A549 (cell line): ENCODE results near the gene CD8B.

Experiments
- GATA3 ChIP-seq: IDR thresholded peaks from 2 replicates; pipeline ENCODE4 v1.6.1; 2012; ENCODE audit warnings: borderline replicate concordance
- JUNB ChIP-seq: fragments of >200 bp; sonication (Bioruptor Twin); formaldehyde crosslinking; IDR thresholded peaks from 2 replicates; pipeline ENCODE4 v1.6.1; 2016
- MYC ChIP-seq: IDR thresholded peaks from 2 replicates; pipeline ENCODE4 v1.6.1; 2012; ENCODE audit warnings: mild to moderate bottlenecking, inconsistent platforms, low read length, improper control_type of control experiment, borderline replicate concordance
- PHF8 ChIP-seq: fragments of 200-600 bp; sonication (generic); IDR thresholded peaks from 2 replicates; pipeline ENCODE4 v1.6.1; 2016; ENCODE audit warnings: low read depth, mild to moderate bottlenecking, antibody characterized with exemption, moderate library complexity, borderline replicate concordance
- POLR2A ChIP-seq: IDR thresholded peaks from 2 replicates; pipeline ENCODE4 v1.6.1; 2012; ENCODE audit warnings: mild to moderate bottlenecking, low read length
- RNF2 ChIP-seq: fragments of 200-600 bp; sonication (generic); IDR thresholded peaks from 2 replicates; pipeline ENCODE4 v1.6.1; 2016; ENCODE audit warnings: low read depth, mild to moderate bottlenecking, antibody characterized with exemption, moderate library complexity, borderline replicate concordance
- USF2 ChIP-seq: fragments of 450-650 bp; IDR thresholded peaks from 2 replicates; pipeline ENCODE4 v1.6.1; 2014; ENCODE audit warnings: antibody characterized with exemption
- TF ChIP-seq, protein P1 (sequence below): fragments of >200 bp; sonication (Bioruptor Twin); formaldehyde crosslinking; IDR thresholded peaks from 3 replicates; pipeline ENCODE4 v1.5.1; 2016
- TF ChIP-seq, protein P2 (sequence below): fragments of 250-450 bp; sonication (Bioruptor Pico); IDR thresholded peaks from 2 replicates; pipeline ENCODE4 v1.5.0; 2020; ENCODE audit warnings: low read depth, mild to moderate bottlenecking, moderate library complexity

DNA sequence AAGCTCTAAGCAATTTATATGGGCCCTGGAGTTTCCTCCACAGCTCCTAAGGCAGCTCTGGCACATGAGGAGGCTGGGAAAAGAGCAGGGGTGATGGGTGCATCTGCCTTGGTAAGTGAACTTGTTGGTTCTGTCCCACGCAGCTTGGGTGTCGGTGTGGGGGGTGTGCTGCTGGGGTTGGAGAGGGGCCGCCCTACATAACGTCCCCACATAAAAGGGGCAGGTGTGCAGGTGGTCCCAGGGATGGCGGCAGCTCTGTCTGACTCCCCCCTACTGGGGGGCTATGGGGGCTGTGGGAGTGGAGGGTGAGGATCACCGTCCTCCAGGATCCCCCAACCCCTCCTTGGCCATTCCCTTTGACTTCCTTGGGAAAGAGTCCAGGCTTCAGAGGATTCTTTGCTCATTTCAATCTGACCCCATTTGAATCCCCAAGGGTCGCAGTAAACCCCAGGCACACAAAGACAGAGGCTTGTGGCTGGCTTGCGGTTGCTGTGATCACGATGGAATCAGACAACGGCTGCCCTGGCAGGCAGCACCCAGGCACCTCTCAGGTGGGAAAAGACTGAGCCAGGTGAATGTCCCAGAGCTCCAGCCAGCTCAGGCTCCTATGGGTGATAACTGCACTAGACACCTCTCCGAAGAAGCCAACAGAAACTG, 36.5 kb downstream of the CD8B start:
- TF ChIP-seq USF2 (no peak), PHF8 (no peak), MYC (no peak), GATA3 (no peak), JUNB (no peak), POLR2A (no peak), RNF2 (no peak)
- TF ChIP-seq, protein P1, sequence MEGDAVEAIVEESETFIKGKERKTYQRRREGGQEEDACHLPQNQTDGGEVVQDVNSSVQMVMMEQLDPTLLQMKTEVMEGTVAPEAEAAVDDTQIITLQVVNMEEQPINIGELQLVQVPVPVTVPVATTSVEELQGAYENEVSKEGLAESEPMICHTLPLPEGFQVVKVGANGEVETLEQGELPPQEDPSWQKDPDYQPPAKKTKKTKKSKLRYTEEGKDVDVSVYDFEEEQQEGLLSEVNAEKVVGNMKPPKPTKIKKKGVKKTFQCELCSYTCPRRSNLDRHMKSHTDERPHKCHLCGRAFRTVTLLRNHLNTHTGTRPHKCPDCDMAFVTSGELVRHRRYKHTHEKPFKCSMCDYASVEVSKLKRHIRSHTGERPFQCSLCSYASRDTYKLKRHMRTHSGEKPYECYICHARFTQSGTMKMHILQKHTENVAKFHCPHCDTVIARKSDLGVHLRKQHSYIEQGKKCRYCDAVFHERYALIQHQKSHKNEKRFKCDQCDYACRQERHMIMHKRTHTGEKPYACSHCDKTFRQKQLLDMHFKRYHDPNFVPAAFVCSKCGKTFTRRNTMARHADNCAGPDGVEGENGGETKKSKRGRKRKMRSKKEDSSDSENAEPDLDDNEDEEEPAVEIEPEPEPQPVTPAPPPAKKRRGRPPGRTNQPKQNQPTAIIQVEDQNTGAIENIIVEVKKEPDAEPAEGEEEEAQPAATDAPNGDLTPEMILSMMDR, result no peak
- TF ChIP-seq, protein P2, sequence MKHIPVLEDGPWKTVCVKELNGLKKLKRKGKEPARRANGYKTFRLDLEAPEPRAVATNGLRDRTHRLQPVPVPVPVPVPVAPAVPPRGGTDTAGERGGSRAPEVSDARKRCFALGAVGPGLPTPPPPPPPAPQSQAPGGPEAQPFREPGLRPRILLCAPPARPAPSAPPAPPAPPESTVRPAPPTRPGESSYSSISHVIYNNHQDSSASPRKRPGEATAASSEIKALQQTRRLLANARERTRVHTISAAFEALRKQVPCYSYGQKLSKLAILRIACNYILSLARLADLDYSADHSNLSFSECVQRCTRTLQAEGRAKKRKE, result no peak
